ENCODE data around the gene LDLRAP1.

GRCh38 chr1:25549273-25550154 lies 6.1 kb downstream of the LDLRAP1 start:
- TF ChIP-seq TAF1 (conservative IDR thresholded peaks at IDR 0.05): no peak
- TF ChIP-seq CTCF (IDR thresholded peaks at IDR 0.05; ENCODE audit: low read depth, low read length, missing input control): no peak
- peak; percentile 21 for TF ChIP-seq NR2F2 (IDR thresholded peaks at IDR 0.05)
- TF ChIP-seq MAX (IDR thresholded peaks at IDR 0.05): no peak
- TF ChIP-seq GABPA (IDR thresholded peaks at IDR 0.05 in 1 of 2, conservative IDR thresholded peaks at IDR 0.05 in 1 of 2): no peak

All from liver (tissue), 3 donors.